ENCODE data around the gene LGALS13.

LGALS13 gene

DNA sequence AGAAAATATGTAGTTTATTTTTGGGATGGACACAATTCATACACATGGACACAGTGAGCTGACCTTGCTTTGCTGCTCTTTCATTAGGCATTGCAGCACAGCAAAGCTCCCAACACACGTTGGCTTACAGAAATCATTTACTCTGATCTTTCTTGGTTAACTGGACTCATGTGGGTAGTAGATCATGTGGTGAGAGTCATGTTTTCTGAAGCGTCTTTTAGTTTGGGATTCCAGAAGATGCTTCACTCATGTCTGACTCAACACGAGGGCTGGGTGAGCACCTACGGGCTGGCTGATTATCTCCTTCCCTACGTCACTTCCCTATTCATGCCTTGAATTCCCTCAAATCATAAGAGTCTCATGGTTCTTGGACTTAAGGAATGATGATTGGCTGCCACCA, 41.3 kb downstream of the LGALS13 start:
- Histone ChIP-seq H3K4me3 (no peak overlapping the region), H3K36me3 (no peaks in the 10 kb centered on the region), H3K27ac (no peak overlapping the region), H3K9me3 (replicated peaks in 1 of 11) (no peaks in the 10 kb centered on the region), H3K4me1 (no peaks in the 10 kb centered on the region), H3K27me3 (no peaks in the 10 kb centered on the region), H3K4me2 (no peak overlapping the region), H3K9ac (no peak overlapping the region), H4K20me1 (no peaks in the 10 kb centered on the region; a peak in 1 of 22 replicates)
- TF ChIP-seq Cebpa-rat (IDR thresholded peaks at IDR 0.05), result no peak

DNA sequence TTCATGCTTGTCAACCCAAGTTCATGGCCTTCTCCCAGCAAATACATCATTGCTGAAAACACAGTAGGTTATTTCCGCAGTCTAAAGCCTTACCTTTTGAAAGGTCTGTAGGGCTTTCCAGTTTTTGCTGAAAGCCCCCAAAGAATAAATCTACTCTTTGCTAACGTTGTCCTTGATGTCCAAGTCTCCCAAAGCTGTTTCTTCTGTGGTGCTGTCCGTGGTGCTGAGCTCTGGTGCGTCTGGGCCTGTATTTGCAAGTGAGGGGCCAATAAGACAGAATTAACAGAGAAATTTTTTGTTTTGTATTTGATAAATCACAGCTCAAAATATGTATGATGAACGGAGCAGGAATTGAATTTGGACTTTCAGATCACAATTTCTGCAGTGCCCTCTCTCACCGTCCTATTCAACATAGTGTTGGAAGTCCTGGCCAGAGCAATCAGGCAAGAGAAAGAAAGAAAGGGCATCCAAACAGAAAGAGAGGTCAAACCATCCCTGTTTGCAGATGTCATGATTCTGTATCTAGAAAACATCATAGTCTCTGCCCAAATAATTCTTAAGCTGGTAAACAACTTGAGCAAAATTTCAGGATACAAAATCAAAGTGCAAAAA, 43.6 kb downstream of the LGALS13 start:
- H3K36me3 ChIP-seq, result no peaks in the 10 kb centered on the region
- no peak overlapping the region for H3K27ac ChIP-seq
- no peaks in the 10 kb centered on the region; a peak in 1 of 22 replicates for H4K20me1 ChIP-seq
- H3K4me1 ChIP-seq, result no peaks in the 10 kb centered on the region
- no peaks in the 10 kb centered on the region for H3K9me3 ChIP-seq (replicated peaks in 1 of 11)
- TF ChIP-seq Cebpa-rat (IDR thresholded peaks at IDR 0.05), result no peak
- H3K9ac ChIP-seq, result no peak overlapping the region
- no peak overlapping the region for H3K4me3 ChIP-seq
- H3K4me2 ChIP-seq, result no peak overlapping the region
- H3K27me3 ChIP-seq, result no peaks in the 10 kb centered on the region

DNA sequence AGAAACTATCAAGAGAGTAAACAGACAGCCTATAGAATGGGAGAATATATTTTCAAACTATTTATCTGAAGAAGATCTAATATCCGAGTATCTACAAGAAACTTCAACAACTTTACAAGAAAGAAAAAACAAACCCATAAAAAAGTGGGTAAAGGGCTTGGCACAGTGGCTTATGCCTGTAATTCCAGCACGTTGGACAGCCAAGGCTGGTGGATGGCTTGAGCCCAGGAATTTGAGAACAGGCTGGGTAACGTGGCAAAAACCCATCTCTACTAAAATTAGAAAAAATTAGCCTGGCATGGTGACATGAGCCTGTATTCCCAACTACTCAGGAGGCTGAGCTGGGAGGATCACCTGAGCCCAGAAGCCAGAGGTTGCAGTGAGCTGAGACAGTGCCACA, 45.6 kb downstream of the LGALS13 start:
- no peak overlapping the region for H3K27ac ChIP-seq
- H3K9me3 ChIP-seq (replicated peaks in 1 of 11), result no peaks in the 10 kb centered on the region
- H3K27me3 ChIP-seq, result no peaks in the 10 kb centered on the region
- H3K4me2 ChIP-seq, result no peak overlapping the region
- H3K36me3 ChIP-seq, result no peaks in the 10 kb centered on the region
- no peak for TF ChIP-seq Cebpa-rat (IDR thresholded peaks at IDR 0.05)
- no peaks in the 10 kb centered on the region for H3K4me1 ChIP-seq
- no peaks in the 10 kb centered on the region for H4K20me1 ChIP-seq
- no peak overlapping the region for H3K9ac ChIP-seq
- H3K4me3 ChIP-seq, result no peak overlapping the region

DNA sequence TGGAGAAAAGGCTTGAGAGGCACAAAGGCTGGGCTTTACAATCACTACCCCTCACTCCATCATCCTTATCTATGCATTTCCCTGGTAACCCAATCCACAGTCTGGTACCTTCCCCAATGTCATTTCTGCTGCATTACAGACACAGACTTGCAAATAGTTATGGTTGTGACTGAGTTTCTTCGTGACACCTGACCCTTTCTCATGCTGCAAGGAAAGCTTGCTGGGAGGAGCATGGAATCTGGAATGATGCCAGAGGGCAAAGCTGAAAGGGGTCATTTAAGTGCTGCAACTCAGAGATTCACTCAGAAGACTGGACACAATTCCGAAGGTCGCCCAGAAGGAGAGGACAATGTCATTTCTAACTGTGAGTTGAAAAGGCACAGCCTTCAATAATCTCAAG, 53.3 kb downstream of the LGALS13 start, which contains the start of gene LGALS16:
Gene LGALS16, plus strand, starts transcription at position 301 of the 400 bp plus-strand sequence. Its CDS starts 49 bp downstream, at position 350.
- no peak within 1 kb of the TSS for H3K9ac ChIP-seq
- H3K4me2 ChIP-seq, result no peak within 1 kb of the TSS
- no peaks in the 10 kb centered on the region for H3K9me3 ChIP-seq (replicated peaks in 1 of 11)
- H3K27me3 ChIP-seq, result no peaks in the 10 kb centered on the region
- no peak within 1 kb of the TSS for H3K27ac ChIP-seq
- no peaks in the 10 kb centered on the region for H4K20me1 ChIP-seq
- no peak within 1 kb of the TSS for H3K4me3 ChIP-seq
- no peaks in the 10 kb centered on the region for H3K4me1 ChIP-seq
- H3K36me3 ChIP-seq, result no peaks in the 10 kb centered on the region
- no peak for TF ChIP-seq Cebpa-rat (IDR thresholded peaks at IDR 0.05)

Measured in BLaER1 treated with 17β-estradiol and CSF1 and Interleukin-3, amounts not matched to agents 10 nM and 100 nM (cell line).